A673 (cell line): ENCODE data around the gene FADS3. TPM values are rescaled to one million over a fixed set of nuclear protein-coding genes. Genes with fewer than 3 reads are reported as not detected.
A peak's percentile ranks its signal among the peaks of the same experiment; 100 is the strongest.

ENCODE experiments used
- BruUV-seq: library from RNA; stranded (reverse); fragments of 400-500 nt; replicated peaks from 2 replicates; lab custom pipeline; 2021; lab: Mats Ljungman, UMichigan
- CTCF ChIA-PET: fragments of 300-600 bp; sonication (Branson Sonifier 250); formaldehyde crosslinking; loops from one replicate; lab custom pipeline; 2022; ENCODE audit warnings: antibody characterized with exemption; lab: Charles Lee
- POLR2A ChIA-PET: fragments of 300-600 bp; sonication (Branson Sonifier 250); formaldehyde crosslinking; loops from one replicate; lab custom pipeline; 2022; ENCODE audit warnings: antibody characterized with exemption; ENCODE audit not compliant: low non-redundant PET; lab: Charles Lee
- DNase-seq: peaks from one replicate; pipeline ENCODE4 v3.0.0-alpha.2; 2015; ENCODE audit warnings: low spot score
- H3K27ac ChIP-seq: fragments of 200-600 bp; sonication (generic); 2 replicates; pipeline ENCODE4 v1.5.1; 2016; ENCODE audit warnings: mixed run types, low read depth, mild to moderate bottlenecking, mixed read lengths, antibody characterized with exemption, low read length; ENCODE audit not compliant: poor library complexity, severe bottlenecking
- H3K27me3 ChIP-seq: fragments of 200-600 bp; sonication (generic); replicated peaks from 2 replicates; pipeline ENCODE4 v1.6.1; 2017; ENCODE audit warnings: mixed run types, low read depth, mild to moderate bottlenecking, mixed read lengths, antibody characterized with exemption, low read length; ENCODE audit not compliant: insufficient read depth, poor library complexity
- H3K36me3 ChIP-seq: fragments of 200-600 bp; sonication (generic); 2 replicates; pipeline ENCODE4 v1.6.1; 2016; ENCODE audit warnings: mixed run types, mild to moderate bottlenecking, mixed read lengths, antibody characterized with exemption, low read length; ENCODE audit not compliant: insufficient read depth, poor library complexity, severe bottlenecking
- H3K4me1 ChIP-seq: fragments of 200-600 bp; sonication (generic); 2 replicates; pipeline ENCODE4 v1.6.1; 2017; ENCODE audit warnings: mixed run types, mild to moderate bottlenecking, mixed read lengths, antibody characterized with exemption, low read length; ENCODE audit not compliant: insufficient read depth, poor library complexity, severe bottlenecking
- H3K4me3 ChIP-seq: fragments of 200-600 bp; sonication (generic); 2 replicates; pipeline ENCODE4 v1.5.1; 2016; ENCODE audit warnings: low read depth, mixed run types, mild to moderate bottlenecking, mixed read lengths, low read length; ENCODE audit not compliant: poor library complexity, severe bottlenecking
- H3K9me3 ChIP-seq: fragments of 200-600 bp; sonication (generic); 2 replicates; pipeline ENCODE4 v1.6.1; 2016; ENCODE audit warnings: mixed run types, low read depth, mild to moderate bottlenecking, mixed read lengths, antibody characterized with exemption, low read length; ENCODE audit not compliant: poor library complexity, severe bottlenecking
- CTCF ChIP-seq: fragments of 300-800, 200-600 bp; sonication (generic); conservative IDR thresholded peaks from 2 replicates; pipeline ENCODE4 v1.5.1; 2017; ENCODE audit warnings: low read depth, mild to moderate bottlenecking, antibody characterized with exemption, low read length, moderate library complexity, mixed read lengths
- EZH2 ChIP-seq: fragments of 200-600 bp; sonication (generic); IDR thresholded peaks from 2 replicates; pipeline ENCODE4 v1.6.1; 2017; ENCODE audit warnings: borderline replicate concordance, low read depth, mild to moderate bottlenecking, mixed read lengths, antibody characterized with exemption, low read length; ENCODE audit not compliant: poor library complexity, severe bottlenecking
- intact Hi-C: fragments of 100-400 bp; cut with micrococcal nuclease; formaldehyde crosslinking; loops from one replicate; pipeline ENCODE4 v1.10.0; 2022; ENCODE audit not compliant: unreplicated experiment
- total RNA-seq: library from RNA; stranded (reverse); gene quantifications from 2 replicates; pipeline ENCODE4 v1.2.3, GENCODE V29; 2021

The FADS3 gene
- total RNA-seq, 1 experiment from 2014 or later: 23.3 TPM

GRCh38 chr11:61903845-61904244 is 12.5 kb upstream of the FADS3 start:
- POLR2A ChIA-PET: no interaction called here
- BruUV-seq: no TSS peak

GRCh38 chr11:61902313-61902712 is 11.0 kb upstream of the FADS3 start:
- Histone ChIP-seq H3K4me1 (peaks cover 5% of the 10 kb centered on the region), H3K36me3 (peaks cover 5% of the 10 kb centered on the region), H3K9me3 (no peaks in the 10 kb centered on the region), H3K27ac (no peak overlapping the region), H3K4me3 (no peak overlapping the region), H3K27me3 (no peaks in the 10 kb centered on the region)
- ChIA-PET POLR2A (no interaction called here), CTCF (interaction anchor here (1.0 kb wide), 1 partner anchor 45 kb away, joined by 3 read pairs; no protein-coding TSS in a partner anchor)
- no TSS peak for BruUV-seq
- TF ChIP-seq CTCF (no peak), EZH2 (no peak)
- intact Hi-C loops: no loop called here
- no peak for DNase-seq

More at GRCh38 chr11:61903845-61904244, 12.5 kb upstream of the FADS3 start:
- intact Hi-C loops: no loop called here
- no peak for DNase-seq
- Histone ChIP-seq H3K27me3 (no peaks in the 10 kb centered on the region), H3K4me1 (no peaks in the 10 kb centered on the region), H3K9me3 (no peaks in the 10 kb centered on the region), H3K4me3 (no peak overlapping the region), H3K27ac (no peak overlapping the region), H3K36me3 (peaks cover 5% of the 10 kb centered on the region)
- TF ChIP-seq EZH2: no peak
- TF ChIP-seq CTCF: no peak
- CTCF ChIA-PET: no interaction called here

GRCh38 chr11:61901397-61901796 is 10.1 kb upstream of the FADS3 start:
- no peak overlapping the region for H3K27ac ChIP-seq
- peaks cover 3% of the 10 kb centered on the region for H3K36me3 ChIP-seq
- no peak overlapping the region for H3K4me3 ChIP-seq
- H3K9me3 ChIP-seq: no peaks in the 10 kb centered on the region
- ChIA-PET POLR2A (no interaction called here), CTCF (interaction anchor here (0.6 to 1.1 kb wide), 2 partner anchors 46 to 47 kb away, joined by 3 read pairs; no protein-coding TSS in a partner anchor)
- no peak for DNase-seq
- no TSS peak for BruUV-seq
- H3K27me3 ChIP-seq: no peaks in the 10 kb centered on the region
- peaks cover 5% of the 10 kb centered on the region for H3K4me1 ChIP-seq
- intact Hi-C loops: no loop called here
- no peak for TF ChIP-seq EZH2
- TF ChIP-seq CTCF: 0 out of 2 replicates have a peak, but pooled peaks have one; percentile 20
